ENCODE data around the gene TRPV5.

- no peak for TF ChIP-seq EZH2phosphoT487 (IDR thresholded peaks at IDR 0.05; ENCODE audit: insufficient read depth, low read depth)
- no peak for TF ChIP-seq EZH2 (IDR thresholded peaks at IDR 0.05; ENCODE audit: insufficient read depth, poor library complexity, severe bottlenecking)
These were observed 30.4 kb upstream of the TRPV5 start for GRCh38 chr7:142963993-142964392.
